Thyroid gland (tissue), 4 donors: ENCODE data around the gene ZNF770. TPM values are rescaled to one million over a fixed set of nuclear protein-coding genes. Genes with fewer than 3 reads are reported as not detected.

Experiments used
- DNase-seq, 2 donors: peaks; one replicate each; pipeline ENCODE4 v3.0.0-alpha.2; 2019
- H3K27ac ChIP-seq, 3 donors: fragments of 200-600 bp; sonication (generic); 1 replicate in 2 of 3; 2 replicates in 1 of 3; pipeline ENCODE4 v1.5.1; 2016 to 2019; ENCODE audit warnings: mild to moderate bottlenecking in 1 of 3, moderate library complexity in 1 of 3
- H3K27me3 ChIP-seq: fragments of 200-600 bp; sonication (generic); one replicate; pipeline ENCODE4 v1.5.1; 2019
- H3K36me3 ChIP-seq, 2 donors: fragments of 200-600 bp; sonication (generic); one replicate each; pipeline ENCODE4 v1.5.1; 2016 to 2019
- H3K4me1 ChIP-seq, 2 donors: fragments of 200-600 bp; sonication (generic); one replicate each; pipeline ENCODE4 v1.5.1; 2017 to 2019
- H3K4me3 ChIP-seq, 3 donors: fragments of 200-600 bp; sonication (generic); replicated peaks in 1 of 3; 1 replicate in 2 of 3; 2 replicates in 1 of 3; pipeline ENCODE4 v1.5.1; 2016; ENCODE audit warnings: mild to moderate bottlenecking in 1 of 3
- H3K9me3 ChIP-seq: fragments of 200-600 bp; sonication (generic); one replicate; pipeline ENCODE4 v1.5.1; 2017
- POLR2A ChIP-seq, 2 donors: fragments of 450-650 bp; IDR thresholded peaks; one replicate each; pipeline ENCODE4 v1.6.1; 2017; ENCODE audit warnings: antibody characterized with exemption in 2 of 2, mild to moderate bottlenecking in 2 of 2, moderate library complexity in 1 of 2
- WGBS, 2 donors: methylation state at CpG; one replicate each; pipeline ENCODE4 v1.1.5; 2017; 5-methylcytosine and 5-hydroxymethylcytosine counted together
- intact Hi-C: fragments of 100-400 bp; cut with DNase I; formaldehyde crosslinking; loops from one replicate; pipeline ENCODE4 v1.15.1; 2023
- total RNA-seq, 4 donors: library from RNA; depleted of rRNA; stranded (reverse); fragments of >200 nt; gene quantifications; one replicate each; pipeline ENCODE4 v1.2.3, GENCODE V29; 2016
- TF ChIP-seq, protein P1 (sequence below), 6 experiments: fragments of 200-600 bp in 3 of 6; fragments of 450-650 bp in 3 of 6; sonication (generic) in 3 of 6; IDR thresholded peaks; one replicate each; pipeline ENCODE4 v1.5.1; 2016 to 2019; ENCODE audit warnings: antibody characterized with exemption in 6 of 6, mild to moderate bottlenecking in 2 of 6, inconsistent platforms in 1 of 6, moderate library complexity in 1 of 6

Gene ZNF770
- total RNA-seq, 4 donors from 2014 or later, result 52.0 to 97.2 (median 74.4) TPM

- Histone ChIP-seq H3K4me3 (peak within 1 kb of the TSS; percentile 44 to 87 (median 84)), H3K4me1 (peaks cover 6 to 14% of the 10 kb centered on the region in 2 donors), H3K27ac (peak within 1 kb of the TSS; percentile 56 to 69 (median 66)), H3K27me3 (no peaks in the 10 kb centered on the region), H3K9me3 (no peaks in the 10 kb centered on the region), H3K36me3 (no peaks in the 10 kb centered on the region)
- DNase-seq, result peak; percentile 96
- intact Hi-C loops, result no loop called here
- TF ChIP-seq, protein P1, sequence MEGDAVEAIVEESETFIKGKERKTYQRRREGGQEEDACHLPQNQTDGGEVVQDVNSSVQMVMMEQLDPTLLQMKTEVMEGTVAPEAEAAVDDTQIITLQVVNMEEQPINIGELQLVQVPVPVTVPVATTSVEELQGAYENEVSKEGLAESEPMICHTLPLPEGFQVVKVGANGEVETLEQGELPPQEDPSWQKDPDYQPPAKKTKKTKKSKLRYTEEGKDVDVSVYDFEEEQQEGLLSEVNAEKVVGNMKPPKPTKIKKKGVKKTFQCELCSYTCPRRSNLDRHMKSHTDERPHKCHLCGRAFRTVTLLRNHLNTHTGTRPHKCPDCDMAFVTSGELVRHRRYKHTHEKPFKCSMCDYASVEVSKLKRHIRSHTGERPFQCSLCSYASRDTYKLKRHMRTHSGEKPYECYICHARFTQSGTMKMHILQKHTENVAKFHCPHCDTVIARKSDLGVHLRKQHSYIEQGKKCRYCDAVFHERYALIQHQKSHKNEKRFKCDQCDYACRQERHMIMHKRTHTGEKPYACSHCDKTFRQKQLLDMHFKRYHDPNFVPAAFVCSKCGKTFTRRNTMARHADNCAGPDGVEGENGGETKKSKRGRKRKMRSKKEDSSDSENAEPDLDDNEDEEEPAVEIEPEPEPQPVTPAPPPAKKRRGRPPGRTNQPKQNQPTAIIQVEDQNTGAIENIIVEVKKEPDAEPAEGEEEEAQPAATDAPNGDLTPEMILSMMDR (IDR thresholded peaks at IDR 0.05), result peak; percentile 67 to 94 (median 90)
- peak in 1 of 2 donors; percentile 73 for TF ChIP-seq POLR2A (IDR thresholded peaks at IDR 0.05)
- whole genome bisulfite sequencing, 2 donors, result 0% methylated on average over 36 to 42 of the region's 44 CpGs
Observed at GRCh38 chr15:34969340-34970097, 18.6 kb downstream of the ZNF770 start, which contains the start of gene AQR. TSS of gene AQR (minus strand) at chr15:34969742. CDS start at chr15:34969613, 129 bp downstream.

GRCh38 chr15:34964277-34964676 lies 23.8 kb downstream of the ZNF770 start:
- Histone ChIP-seq H3K4me3 (no peak overlapping the region), H3K36me3 (peaks cover 0 to 12% of the 10 kb centered on the region in 2 donors), H3K27me3 (no peaks in the 10 kb centered on the region), H3K4me1 (peaks cover 6 to 14% of the 10 kb centered on the region in 2 donors), H3K27ac (no peak overlapping the region), H3K9me3 (no peaks in the 10 kb centered on the region)
- intact Hi-C loops, result no loop called here
- 86 to 88% methylated on average over 2 of the region's 2 CpGs for WGBS, 2 donors
- DNase-seq, result no peak
- no peak for TF ChIP-seq POLR2A (IDR thresholded peaks at IDR 0.05)
- TF ChIP-seq, protein P1 (IDR thresholded peaks at IDR 0.05), result no peak

DNA sequence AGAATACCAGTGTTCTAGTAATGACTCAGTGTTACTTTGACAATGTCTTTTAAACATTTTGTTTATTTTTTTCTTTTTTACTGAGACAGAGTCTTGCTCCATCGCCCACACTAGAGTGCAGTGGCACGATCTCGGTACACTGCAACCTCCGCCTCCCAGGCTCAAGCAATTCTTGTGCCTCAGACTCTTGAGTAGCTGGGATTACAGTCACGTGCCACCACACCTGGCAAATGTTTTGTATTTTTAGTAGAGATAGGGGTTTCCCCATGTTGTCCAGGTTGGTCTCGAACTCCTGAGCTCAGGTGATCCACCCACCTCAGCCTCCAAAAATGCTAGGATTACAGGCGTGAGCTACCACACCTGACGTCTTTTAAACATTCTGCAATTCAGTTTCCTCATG lies 34.2 kb downstream of the ZNF770 start:
- Histone ChIP-seq H3K36me3 (peaks cover 0 to 7% of the 10 kb centered on the region in 2 donors), H3K4me1 (peaks cover 9 to 12% of the 10 kb centered on the region in 2 donors), H3K9me3 (no peaks in the 10 kb centered on the region), H3K27me3 (no peaks in the 10 kb centered on the region), H3K27ac (peak overlapping the region; percentile 51 to 61 (median 58)), H3K4me3 (no peak overlapping the region)
- DNase-seq, result peak; percentile 87 to 89
- no peak for TF ChIP-seq POLR2A (IDR thresholded peaks at IDR 0.05)
- TF ChIP-seq, protein P1 (IDR thresholded peaks at IDR 0.05), result no peak
- intact Hi-C loops, result no loop called here
- WGBS, 2 donors, result 38 to 41% methylated on average over 8 of the region's 8 CpGs

DNA sequence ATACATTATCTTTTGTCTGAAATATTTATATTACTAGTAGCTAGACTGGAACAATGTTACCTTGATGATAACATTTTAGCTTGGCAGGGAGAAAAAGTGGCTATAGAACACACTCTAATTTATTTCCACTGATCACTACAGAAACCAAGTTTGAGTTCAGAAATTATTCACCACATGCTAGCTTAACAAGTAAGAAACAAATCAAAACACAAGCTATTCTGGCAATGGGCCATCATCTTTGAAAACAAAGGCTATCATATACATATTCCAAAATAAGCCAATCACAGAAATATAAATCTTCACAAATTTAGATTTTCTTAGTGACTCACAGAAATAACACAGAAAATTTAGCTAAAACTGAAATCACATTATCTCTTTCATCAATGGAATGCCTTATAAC lies 35.6 kb downstream of the ZNF770 start:
- H3K4me3 ChIP-seq, result no peak overlapping the region
- TF ChIP-seq, protein P1 (IDR thresholded peaks at IDR 0.05), result no peak
- TF ChIP-seq POLR2A (IDR thresholded peaks at IDR 0.05), result no peak
- peaks cover 0 to 9% of the 10 kb centered on the region in 2 donors for H3K36me3 ChIP-seq
- peaks cover 9 to 12% of the 10 kb centered on the region in 2 donors for H3K4me1 ChIP-seq
- intact Hi-C loops, result no loop called here
- no peak for DNase-seq
- peak overlapping the region in 1 of 3 donors; percentile 54 for H3K27ac ChIP-seq
- H3K9me3 ChIP-seq, result no peaks in the 10 kb centered on the region
- no peaks in the 10 kb centered on the region for H3K27me3 ChIP-seq

DNA sequence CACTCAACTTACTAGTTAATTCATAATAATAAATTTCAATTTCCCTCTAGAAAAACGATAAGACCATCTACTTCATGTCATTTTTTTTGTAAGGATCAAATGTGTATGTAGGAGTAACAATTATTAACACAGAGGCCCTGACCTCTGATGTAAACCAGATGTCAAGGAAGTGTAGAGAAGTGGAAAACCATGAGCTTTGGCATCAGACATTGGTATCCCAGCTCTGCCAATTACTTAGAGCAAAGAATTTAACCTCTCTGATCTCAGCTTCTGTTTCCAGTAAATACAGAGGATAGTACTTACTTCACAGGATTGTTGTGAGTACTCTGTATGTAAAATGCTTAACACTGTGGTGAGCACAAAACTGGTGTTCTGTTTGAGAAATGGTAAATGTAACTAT lies 36.1 kb downstream of the ZNF770 start:
- DNase-seq, result no peak
- peaks cover 0 to 10% of the 10 kb centered on the region in 2 donors for H3K36me3 ChIP-seq
- peaks cover 9 to 12% of the 10 kb centered on the region in 2 donors for H3K4me1 ChIP-seq
- TF ChIP-seq POLR2A (IDR thresholded peaks at IDR 0.05), result no peak
- TF ChIP-seq, protein P1 (IDR thresholded peaks at IDR 0.05), result no peak
- no peaks in the 10 kb centered on the region for H3K27me3 ChIP-seq
- H3K27ac ChIP-seq, result no peak overlapping the region
- H3K9me3 ChIP-seq, result no peaks in the 10 kb centered on the region
- 75 to 79% methylated on average over 1 of the region's 1 CpG for WGBS, 2 donors
- intact Hi-C loops, result no loop called here
- H3K4me3 ChIP-seq, result no peak overlapping the region
